Measurements from ENCODE around the gene KLF15. TPM values are rescaled to one million over a fixed set of nuclear protein-coding genes. Genes with fewer than 3 reads are reported as not detected.

KLF15 gene
- total RNA-seq, 1 donor: not detected

DNA sequence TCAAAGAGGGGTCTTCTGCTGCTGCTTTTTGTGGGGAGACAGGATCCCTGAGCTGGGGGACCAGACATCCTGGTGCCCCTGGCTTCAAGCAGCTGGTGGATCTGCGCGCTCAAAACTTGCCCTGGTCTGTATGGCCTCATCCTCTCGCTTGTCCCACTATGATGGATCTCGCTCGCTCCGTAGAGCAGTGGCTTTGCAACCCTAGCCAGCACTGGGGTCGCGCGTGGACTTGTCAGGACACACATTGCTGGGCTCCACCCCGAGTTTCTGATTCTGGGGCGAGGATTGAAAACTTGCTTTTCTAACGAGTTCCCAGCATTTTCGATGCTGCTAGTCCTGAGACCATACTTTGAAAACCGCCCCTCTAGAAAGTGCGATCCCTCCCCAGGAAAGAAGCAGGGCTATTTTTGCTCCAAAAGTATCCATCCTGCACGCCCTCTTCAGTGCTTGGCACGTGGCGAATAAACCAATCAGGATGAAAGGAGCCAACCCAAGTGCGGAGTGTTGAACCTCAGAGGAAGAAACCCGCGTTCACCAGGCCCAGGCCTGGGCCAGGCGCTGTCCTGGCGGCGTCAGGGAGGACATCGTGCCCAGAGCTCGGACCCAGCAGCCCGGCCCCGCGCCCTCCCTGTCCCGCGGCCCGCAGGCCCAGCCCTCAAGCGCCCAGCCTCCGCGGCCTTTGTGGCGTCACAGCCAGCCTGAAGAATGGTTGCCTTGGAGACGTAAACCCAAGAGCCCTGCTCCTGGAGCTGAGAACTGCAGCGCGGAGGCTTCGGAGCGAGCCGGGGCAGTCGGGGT lies 37.2 kb upstream of the KLF15 start, which contains the start of gene CFAP100:
Gene CFAP100 (plus strand): TSS at position 731 of the 798 bp plus-strand sequence. CDS start 1,092 bp downstream, outside the sequence.
- Histone ChIP-seq H3K4me1 (ENCODE audit: insufficient read depth, low read length) (no peaks in the 10 kb centered on the region), H3K9me3 (ENCODE audit: low read depth, low read length) (no peaks in the 10 kb centered on the region), H3K4me3 (ENCODE audit: low read length) (no peak within 1 kb of the TSS), H3K27me3 (ENCODE audit: insufficient read depth, low read length) (peaks cover 25% of the 10 kb centered on the region)

DNA sequence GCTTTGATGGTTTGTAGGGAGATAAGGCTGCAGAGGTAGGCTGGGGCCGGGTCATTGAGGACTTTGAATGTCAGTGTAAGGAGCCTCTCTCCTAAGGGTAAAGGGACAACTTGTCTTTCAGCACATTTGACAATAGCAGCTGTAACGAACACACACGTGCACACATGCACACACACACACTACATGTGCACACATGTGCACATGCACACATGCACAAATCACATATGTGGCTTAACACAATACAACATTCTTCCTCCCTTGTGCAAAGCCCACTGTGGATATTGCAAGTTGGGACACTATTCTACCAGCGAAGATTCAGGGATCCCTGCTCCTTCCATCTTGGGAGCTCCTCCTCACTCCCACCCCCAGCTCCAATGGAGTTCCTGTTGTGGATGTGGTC lies 36.4 kb upstream of the KLF15 start:
- Histone ChIP-seq H3K4me1 (ENCODE audit: insufficient read depth, low read length) (peaks cover 5% of the 10 kb centered on the region), H3K4me3 (ENCODE audit: low read length) (no peak overlapping the region), H3K9me3 (ENCODE audit: low read depth, low read length) (no peaks in the 10 kb centered on the region), H3K27me3 (ENCODE audit: insufficient read depth, low read length) (peaks cover 25% of the 10 kb centered on the region)

DNA sequence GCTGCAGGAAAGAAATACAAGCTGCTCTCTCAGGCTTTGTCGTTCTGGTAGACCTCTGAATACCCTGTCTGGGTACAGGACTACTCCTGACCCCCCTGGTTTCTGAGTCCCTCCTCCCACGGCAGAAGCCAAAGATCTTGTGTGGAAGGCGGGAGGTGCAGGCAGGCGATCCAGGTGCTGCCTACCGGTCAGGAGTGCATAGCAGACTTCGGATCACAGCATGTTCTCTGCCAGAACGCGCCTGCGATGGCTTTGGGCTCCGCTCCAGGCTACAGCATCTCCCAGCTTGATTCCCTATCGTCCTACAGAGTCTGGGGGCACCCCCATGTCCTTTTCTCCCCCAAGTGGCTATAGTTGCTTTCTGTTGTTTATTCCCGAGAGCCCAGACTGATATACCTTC lies 35.0 kb upstream of the KLF15 start:
- Histone ChIP-seq H3K4me3 (ENCODE audit: low read length) (no peak overlapping the region), H3K4me1 (ENCODE audit: insufficient read depth, low read length) (peaks cover 5% of the 10 kb centered on the region), H3K27me3 (ENCODE audit: insufficient read depth, low read length) (peaks cover 25% of the 10 kb centered on the region), H3K9me3 (ENCODE audit: low read depth, low read length) (no peaks in the 10 kb centered on the region)

DNA sequence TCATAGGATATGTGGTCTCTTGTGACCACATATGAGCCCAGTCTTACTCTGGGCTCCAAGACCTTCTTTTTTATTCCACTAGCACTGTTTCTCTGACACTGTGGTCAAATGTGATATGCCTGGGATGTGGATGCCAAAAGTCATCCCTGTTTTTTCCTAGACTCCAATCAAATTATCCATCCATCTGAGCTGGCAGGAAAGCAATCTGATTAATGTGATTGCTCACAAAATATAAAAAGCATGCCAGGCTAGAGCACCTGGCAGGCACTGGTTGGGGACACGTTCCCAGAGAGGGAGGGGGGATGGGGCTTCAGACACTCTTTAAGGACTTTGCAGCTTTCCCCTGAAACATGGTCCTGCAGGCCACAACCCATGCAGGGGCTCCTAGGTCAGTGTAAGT lies 34.4 kb upstream of the KLF15 start:
- no peak overlapping the region for H3K4me3 ChIP-seq (ENCODE audit: low read length)
- H3K27me3 ChIP-seq (ENCODE audit: insufficient read depth, low read length): peaks cover 25% of the 10 kb centered on the region
- no peaks in the 10 kb centered on the region for H3K9me3 ChIP-seq (ENCODE audit: low read depth, low read length)
- peaks cover 5% of the 10 kb centered on the region for H3K4me1 ChIP-seq (ENCODE audit: insufficient read depth, low read length)

DNA sequence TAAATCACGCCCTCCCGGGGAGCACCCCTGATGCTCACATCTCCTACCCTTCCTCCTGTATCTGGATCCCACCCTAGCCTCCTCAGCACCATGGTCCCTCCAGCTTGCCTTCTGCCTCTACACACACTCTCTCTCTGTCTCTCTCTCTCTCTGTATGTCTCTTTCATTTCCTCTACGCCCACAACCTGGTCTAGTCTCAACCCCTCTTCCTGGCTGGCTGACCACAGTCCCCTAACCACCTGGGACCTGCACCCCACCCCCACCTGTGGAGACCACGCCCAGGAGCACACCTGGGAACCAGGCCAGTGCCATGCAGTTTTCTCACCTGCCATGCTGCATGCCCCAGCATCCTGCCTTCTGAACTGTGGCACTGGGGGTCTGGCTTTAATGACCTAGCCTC lies 33.5 kb upstream of the KLF15 start:
- H3K9me3 ChIP-seq (ENCODE audit: low read depth, low read length): no peaks in the 10 kb centered on the region
- H3K4me1 ChIP-seq (ENCODE audit: insufficient read depth, low read length): peaks cover 5% of the 10 kb centered on the region
- H3K27me3 ChIP-seq (ENCODE audit: insufficient read depth, low read length): peaks cover 25% of the 10 kb centered on the region
- H3K4me3 ChIP-seq (ENCODE audit: low read length): no peak overlapping the region

DNA sequence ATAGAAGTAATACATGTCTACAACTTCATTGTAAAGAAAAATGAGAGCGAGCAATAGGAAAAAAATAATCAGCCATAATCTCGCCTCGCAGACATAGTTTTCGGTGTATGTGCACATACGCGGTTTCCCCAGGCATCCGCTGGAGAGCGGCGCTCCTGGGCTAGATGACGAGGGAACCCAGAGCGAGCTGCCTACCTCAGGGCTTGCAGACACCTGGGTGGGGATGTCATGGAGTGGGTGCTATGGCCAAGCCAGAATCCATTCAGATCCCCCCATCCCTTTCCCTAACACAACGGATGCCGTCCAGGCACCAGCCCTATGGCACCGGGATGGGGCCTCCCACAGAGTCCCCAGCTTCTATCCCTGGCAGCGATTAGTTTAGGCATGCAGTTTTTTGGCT lies 33.0 kb upstream of the KLF15 start:
- H3K4me1 ChIP-seq (ENCODE audit: insufficient read depth, low read length): peaks cover 5% of the 10 kb centered on the region
- H3K27me3 ChIP-seq (ENCODE audit: insufficient read depth, low read length): peaks cover 22% of the 10 kb centered on the region
- no peaks in the 10 kb centered on the region for H3K9me3 ChIP-seq (ENCODE audit: low read depth, low read length)
- no peak overlapping the region for H3K4me3 ChIP-seq (ENCODE audit: low read length)

DNA sequence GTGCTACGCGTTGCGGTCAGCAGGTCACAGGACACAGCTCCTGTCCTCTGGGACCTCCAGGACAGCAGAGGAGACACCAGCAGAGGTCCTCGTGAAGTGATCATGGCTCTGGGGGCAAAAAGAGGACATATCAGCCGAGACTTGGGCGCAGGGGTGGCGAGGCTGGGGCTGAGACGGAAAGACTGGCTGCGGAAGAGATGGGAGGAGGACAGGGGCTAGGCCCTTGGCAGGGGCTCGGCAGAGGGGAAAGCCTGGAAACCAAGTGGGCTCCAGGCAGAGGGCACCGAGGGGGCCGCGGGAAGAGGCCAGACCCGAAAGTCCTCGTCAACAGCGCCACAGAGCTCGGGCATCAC lies 32.6 kb upstream of the KLF15 start:
- no peak overlapping the region for H3K4me3 ChIP-seq (ENCODE audit: low read length)
- H3K4me1 ChIP-seq (ENCODE audit: insufficient read depth, low read length): peaks cover 5% of the 10 kb centered on the region
- H3K9me3 ChIP-seq (ENCODE audit: low read depth, low read length): no peaks in the 10 kb centered on the region
- H3K27me3 ChIP-seq (ENCODE audit: insufficient read depth, low read length): peaks cover 20% of the 10 kb centered on the region

DNA sequence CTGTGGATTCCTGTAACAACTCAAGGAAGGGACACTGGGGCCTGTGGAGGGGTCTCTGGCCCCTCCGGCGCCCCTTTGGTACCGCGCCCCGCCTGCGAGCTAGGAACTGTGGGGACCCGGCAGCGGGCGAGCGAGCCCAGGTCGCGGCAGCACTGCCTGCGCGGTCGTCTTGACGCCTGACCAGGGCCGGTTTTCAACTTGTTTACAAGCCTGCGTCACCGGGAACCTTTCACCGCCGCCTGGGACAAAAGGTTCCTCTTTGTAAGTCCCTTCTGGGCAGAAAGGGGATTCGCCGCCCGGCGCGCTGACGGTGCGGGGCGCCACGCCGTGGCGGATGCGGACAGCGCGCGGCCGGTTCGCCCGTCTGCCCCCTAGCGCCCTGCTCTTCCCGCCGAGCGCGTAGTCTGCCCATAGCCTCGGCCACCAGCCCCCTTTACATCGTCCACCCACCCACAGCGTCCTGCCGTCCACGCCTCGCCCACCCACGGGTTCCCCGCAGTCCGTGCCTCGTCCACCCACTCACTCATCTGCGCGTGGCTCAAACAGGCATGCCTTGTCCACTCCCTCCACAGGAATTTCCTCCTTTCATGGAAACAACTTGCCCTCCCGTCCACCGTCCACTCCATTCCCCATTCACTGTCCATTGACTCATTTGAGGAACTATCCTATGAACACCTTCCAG lies 32.0 kb upstream of the KLF15 start:
- peaks cover 16% of the 10 kb centered on the region for H3K27me3 ChIP-seq (ENCODE audit: insufficient read depth, low read length)

DNA sequence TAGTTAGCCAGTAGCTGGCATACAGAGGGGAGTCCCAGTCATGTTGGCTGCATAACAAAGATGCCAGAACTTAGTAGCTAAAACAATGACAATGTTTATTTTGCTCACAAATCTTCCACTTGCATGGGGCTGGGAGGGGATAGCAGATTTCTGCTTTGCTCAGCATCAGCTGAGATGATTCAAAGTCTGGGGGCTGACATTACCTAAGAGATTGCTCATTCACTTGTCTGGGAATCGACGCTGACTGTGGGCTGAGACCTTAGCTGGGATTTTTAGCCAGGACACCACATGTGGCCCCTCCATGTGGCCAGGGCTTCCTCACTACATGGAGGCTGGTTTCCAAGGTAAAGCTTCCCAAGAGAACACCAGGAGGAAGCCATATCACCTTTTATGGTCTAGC lies 24.8 kb upstream of the KLF15 start:
- no peak overlapping the region for H3K4me3 ChIP-seq (ENCODE audit: low read length)
- no peaks in the 10 kb centered on the region for H3K27me3 ChIP-seq (ENCODE audit: insufficient read depth, low read length)
- H3K4me1 ChIP-seq (ENCODE audit: insufficient read depth, low read length): no peaks in the 10 kb centered on the region
- H3K9me3 ChIP-seq (ENCODE audit: low read depth, low read length): no peaks in the 10 kb centered on the region

More for the DNA sequence above, 32.0 kb upstream of the KLF15 start:
- Histone ChIP-seq H3K4me3 (ENCODE audit: low read length) (no peak overlapping the region), H3K9me3 (ENCODE audit: low read depth, low read length) (no peaks in the 10 kb centered on the region), H3K4me1 (ENCODE audit: insufficient read depth, low read length) (peaks cover 5% of the 10 kb centered on the region)

DNA sequence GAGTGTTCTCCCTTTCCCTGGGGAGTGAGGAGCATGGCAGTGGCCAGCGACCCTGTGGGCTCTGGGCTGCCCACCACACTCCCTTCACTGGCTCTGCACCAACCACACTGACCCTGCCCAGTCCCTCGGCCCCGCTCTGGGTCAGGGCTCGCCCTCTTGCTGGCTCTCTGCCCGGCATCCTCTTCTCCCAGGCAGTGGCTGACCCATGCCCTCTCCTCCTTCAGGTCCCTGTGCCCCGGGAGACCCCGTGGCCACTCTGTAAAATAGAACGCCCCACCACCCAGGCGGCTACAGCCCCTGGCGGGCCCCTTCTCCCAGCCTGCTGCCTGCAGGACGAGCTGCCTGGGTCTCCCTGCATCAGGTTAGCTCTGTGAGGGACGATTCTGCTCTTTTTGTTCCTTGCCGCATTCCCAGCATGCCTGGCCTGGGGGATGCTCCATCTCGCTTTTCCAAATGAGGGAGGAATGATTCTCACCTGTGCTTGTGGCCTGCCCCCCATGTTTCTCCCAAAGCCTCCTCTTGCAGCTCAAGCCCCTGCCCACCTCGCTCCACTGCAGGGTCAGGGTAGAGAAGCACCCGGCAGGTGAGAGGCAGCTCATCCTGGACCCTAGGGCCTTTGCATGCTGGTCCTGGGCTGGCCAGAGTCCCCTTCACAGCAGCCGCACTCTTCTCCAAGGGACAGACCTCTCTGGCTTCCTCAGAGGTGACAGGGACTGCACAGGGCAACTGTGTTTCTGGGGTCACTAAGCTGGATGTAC lies 23.0 kb upstream of the KLF15 start:
- H3K4me3 ChIP-seq (ENCODE audit: low read length): no peak overlapping the region
- no peaks in the 10 kb centered on the region for H3K9me3 ChIP-seq (ENCODE audit: low read depth, low read length)
- H3K27me3 ChIP-seq (ENCODE audit: insufficient read depth, low read length): no peaks in the 10 kb centered on the region
- H3K4me1 ChIP-seq (ENCODE audit: insufficient read depth, low read length): no peaks in the 10 kb centered on the region

DNA sequence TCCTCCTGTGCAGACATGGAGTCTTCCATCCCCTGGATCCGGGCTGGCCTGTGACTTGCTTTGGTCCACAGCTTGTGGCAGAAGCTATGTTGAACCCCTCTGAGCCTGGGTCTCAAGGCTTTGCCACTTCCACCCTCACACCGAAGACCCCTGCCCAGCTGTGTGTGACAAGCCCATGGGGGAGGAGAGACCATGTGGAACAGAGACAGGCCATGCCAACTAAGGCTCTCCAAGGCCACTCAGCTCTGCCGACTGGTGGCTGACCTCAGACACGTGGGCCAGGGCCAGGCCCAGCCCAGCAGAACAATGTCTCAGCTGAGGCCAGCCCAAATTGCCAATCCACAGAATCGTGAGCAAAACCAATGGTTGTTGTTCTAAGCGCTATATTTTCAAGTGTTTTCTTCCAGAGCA lies 21.1 kb upstream of the KLF15 start:
- Histone ChIP-seq H3K4me3 (ENCODE audit: low read length) (no peak overlapping the region), H3K4me1 (ENCODE audit: insufficient read depth, low read length) (no peaks in the 10 kb centered on the region), H3K9me3 (ENCODE audit: low read depth, low read length) (no peaks in the 10 kb centered on the region), H3K27me3 (ENCODE audit: insufficient read depth, low read length) (no peaks in the 10 kb centered on the region)

DNA sequence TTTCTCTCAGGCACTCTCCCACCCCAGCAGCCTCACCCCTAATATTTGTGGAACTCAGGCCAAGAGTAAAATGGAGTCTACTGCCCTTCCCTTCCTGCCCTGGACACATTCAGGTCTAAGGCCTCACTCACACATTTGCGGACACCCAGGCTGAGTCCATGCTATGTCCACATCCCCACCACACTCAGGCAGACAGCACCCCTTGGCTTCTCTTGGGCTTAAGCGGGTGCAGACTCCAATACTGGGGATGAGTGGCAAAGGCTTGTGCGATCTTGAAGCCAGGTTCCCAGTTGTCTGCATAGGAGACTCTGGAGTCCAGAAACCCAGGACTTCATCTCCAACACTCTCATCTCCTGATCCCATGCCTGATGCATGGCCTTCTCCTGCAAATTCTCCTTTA lies 20.0 kb upstream of the KLF15 start:
- no peaks in the 10 kb centered on the region for H3K9me3 ChIP-seq (ENCODE audit: low read depth, low read length)
- no peaks in the 10 kb centered on the region for H3K4me1 ChIP-seq (ENCODE audit: insufficient read depth, low read length)
- H3K27me3 ChIP-seq (ENCODE audit: insufficient read depth, low read length): no peaks in the 10 kb centered on the region
- no peak overlapping the region for H3K4me3 ChIP-seq (ENCODE audit: low read length)

DNA sequence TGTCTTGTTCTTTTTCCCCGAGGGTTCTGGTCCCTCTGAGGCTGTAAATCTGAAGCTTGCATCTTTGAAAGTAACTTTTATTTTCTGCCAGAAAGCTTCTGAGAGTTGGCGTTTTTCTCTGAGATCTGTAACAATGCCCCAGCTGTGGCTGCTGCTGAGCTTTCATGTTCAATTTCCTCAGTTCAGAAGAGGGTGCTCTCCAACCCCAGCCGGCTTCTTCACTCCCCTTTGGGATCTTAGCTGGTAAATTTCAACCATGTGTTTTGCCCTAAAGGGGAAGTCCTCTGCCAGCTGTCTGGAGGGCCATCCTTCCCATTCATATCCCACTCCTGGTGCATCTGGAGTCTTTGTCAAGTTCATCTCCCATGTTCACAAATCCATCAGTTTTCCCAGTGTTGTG lies 19.2 kb upstream of the KLF15 start:
- Histone ChIP-seq H3K9me3 (ENCODE audit: low read depth, low read length) (no peaks in the 10 kb centered on the region), H3K27me3 (ENCODE audit: insufficient read depth, low read length) (no peaks in the 10 kb centered on the region), H3K4me3 (ENCODE audit: low read length) (no peak overlapping the region), H3K4me1 (ENCODE audit: insufficient read depth, low read length) (no peaks in the 10 kb centered on the region)

DNA sequence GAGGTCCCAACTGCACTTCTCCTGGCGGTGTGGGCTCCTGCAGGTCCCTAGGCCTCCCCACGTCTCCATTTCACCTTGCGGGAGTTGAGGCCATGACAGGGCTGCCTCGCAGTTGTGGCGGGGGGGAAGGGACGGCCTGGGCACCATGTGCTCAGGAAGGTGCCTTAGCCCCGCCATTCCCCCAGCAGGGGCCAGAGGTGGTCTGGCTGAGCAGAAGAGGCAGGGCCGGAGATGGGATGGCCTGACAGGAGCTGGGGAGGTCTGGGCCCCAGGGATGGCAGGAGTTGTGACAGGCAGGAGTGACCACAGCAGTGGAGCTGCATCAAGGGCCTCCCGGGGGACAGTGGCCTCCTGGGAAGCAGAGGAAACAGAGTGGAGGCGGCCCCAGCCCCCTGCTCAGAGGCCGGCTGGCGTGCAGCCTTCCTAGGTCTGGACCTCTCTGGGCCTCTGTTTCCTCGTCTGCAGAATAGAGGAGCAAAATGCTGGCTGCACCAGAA lies 18.7 kb upstream of the KLF15 start:
- H3K27me3 ChIP-seq (ENCODE audit: insufficient read depth, low read length): no peaks in the 10 kb centered on the region

More for the DNA sequence above, 18.7 kb upstream of the KLF15 start:
- H3K4me3 ChIP-seq (ENCODE audit: low read length): no peak overlapping the region
- H3K9me3 ChIP-seq (ENCODE audit: low read depth, low read length): no peaks in the 10 kb centered on the region
- H3K4me1 ChIP-seq (ENCODE audit: insufficient read depth, low read length): no peaks in the 10 kb centered on the region

Measured in mononuclear cell (primary cell).